Measurements from ENCODE around the gene LRRC4C. TPM values are rescaled to one million over a fixed set of nuclear protein-coding genes. Genes with fewer than 3 reads are reported as not detected.

The LRRC4C gene
- total RNA-seq, 1 experiment from 2014 or later, result 0.13 TPM

DNA sequence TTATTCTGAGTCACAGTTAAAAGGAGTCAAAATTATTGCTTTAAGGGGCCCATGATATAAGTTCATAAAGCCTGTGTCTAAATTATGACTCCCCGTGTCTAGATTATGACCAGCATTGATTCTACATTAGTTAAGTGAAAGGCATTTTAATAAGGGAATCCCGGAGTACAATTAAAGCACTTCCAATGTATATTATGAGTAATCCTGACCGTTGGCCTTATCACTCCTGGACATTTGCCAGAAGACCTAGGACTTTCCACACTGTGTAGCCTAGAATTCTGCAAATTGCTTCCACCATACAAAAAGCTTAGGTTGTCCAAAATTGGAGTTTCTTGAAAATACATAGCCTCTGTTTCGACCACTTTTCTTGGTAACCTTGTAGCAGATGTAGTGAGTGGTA is 1292.6 kb downstream of the LRRC4C start:
- H2AFZ ChIP-seq (ENCODE audit: low read length), result no peak overlapping the region
- H2BK5ac ChIP-seq (ENCODE audit: insufficient read length, low read length), result no peak overlapping the region
- H3K4me1 ChIP-seq (ENCODE audit: insufficient read depth, low read length), result peaks cover 4% of the 10 kb centered on the region; the same call in 1 of the 2 replicates
- no peak overlapping the region for H2BK20ac ChIP-seq (ENCODE audit: low read depth, low read length, poor library complexity, severe bottlenecking)
- no peak overlapping the region for H2BK12ac ChIP-seq (ENCODE audit: insufficient read length, low read depth, low read length)
- H3K9ac ChIP-seq (ENCODE audit: extremely low read depth, insufficient read length, low read length), result no peak overlapping the region
- Mint-ChIP-seq H3K4me3 (no peak overlapping the region), H3K4me1 (peaks cover 13% of the 10 kb centered on the region in 2 experiments), H3K27ac (no peak overlapping the region), H3K9me3 (peaks cover 3 to 6% of the 10 kb centered on the region in 2 experiments; a peak in 1 of 5 replicates), H3K27me3 (ENCODE audit: low read depth) (no peaks in the 10 kb centered on the region), H3K36me3 (ENCODE audit: insufficient read depth in 1 of 3, low read depth in 3 of 3) (peaks cover 0 to 3% (median 0%) of the 10 kb centered on the region in 3 experiments; a peak in 1 of 7 replicates)
- H4K5ac ChIP-seq (ENCODE audit: insufficient read length, low read depth, low read length), result no peak overlapping the region
- no peaks in the 10 kb centered on the region for H4K20me1 ChIP-seq (ENCODE audit: control insufficient read depth, insufficient read depth, insufficient read length)
- DNase-seq, result no peak
- WGBS (ENCODE audit: extremely low coverage, insufficient read length, low lambda C conversion rate), result no CpG with 5 or more reads among the region's 4 CpGs
- no peaks in the 10 kb centered on the region for H3K79me2 ChIP-seq (ENCODE audit: insufficient read depth, low read length)
- no peak overlapping the region for H3K56ac ChIP-seq (ENCODE audit: insufficient read length, low read depth, low read length)
- H3T11ph ChIP-seq (ENCODE audit: low read length), result no peak overlapping the region
- H2AK5ac ChIP-seq (ENCODE audit: insufficient read length, low read length), result no peak overlapping the region
- no peak overlapping the region for H3K4me2 ChIP-seq (ENCODE audit: insufficient read depth, insufficient read length, low read length)
- no peak overlapping the region for H2BK120ac ChIP-seq (ENCODE audit: low read depth, low read length, poor library complexity, severe bottlenecking)
- H3K23me2 ChIP-seq (ENCODE audit: insufficient read length, low read depth, low read length, poor library complexity, severe bottlenecking), result no peaks in the 10 kb centered on the region
- no peak overlapping the region for H4K8ac ChIP-seq (replicated peaks; ENCODE audit: insufficient read length, low read depth, low read length)
- H3K23ac ChIP-seq (ENCODE audit: insufficient read length, low read depth, low read length), result no peak overlapping the region
- H3K9me3 ChIP-seq (ENCODE audit: control insufficient read depth, low read depth, low read length), result no peaks in the 10 kb centered on the region
- no peaks in the 10 kb centered on the region for H3K27me3 ChIP-seq (ENCODE audit: insufficient read depth, low read length)
- no peak overlapping the region for H3K18ac ChIP-seq (ENCODE audit: insufficient read length, low read depth, low read length)
- H2BK15ac ChIP-seq (ENCODE audit: low read depth, low read length), result no peak overlapping the region
- no peak overlapping the region for H3K4ac ChIP-seq (ENCODE audit: low read depth, low read length)
- TF ChIP-seq, protein P1, sequence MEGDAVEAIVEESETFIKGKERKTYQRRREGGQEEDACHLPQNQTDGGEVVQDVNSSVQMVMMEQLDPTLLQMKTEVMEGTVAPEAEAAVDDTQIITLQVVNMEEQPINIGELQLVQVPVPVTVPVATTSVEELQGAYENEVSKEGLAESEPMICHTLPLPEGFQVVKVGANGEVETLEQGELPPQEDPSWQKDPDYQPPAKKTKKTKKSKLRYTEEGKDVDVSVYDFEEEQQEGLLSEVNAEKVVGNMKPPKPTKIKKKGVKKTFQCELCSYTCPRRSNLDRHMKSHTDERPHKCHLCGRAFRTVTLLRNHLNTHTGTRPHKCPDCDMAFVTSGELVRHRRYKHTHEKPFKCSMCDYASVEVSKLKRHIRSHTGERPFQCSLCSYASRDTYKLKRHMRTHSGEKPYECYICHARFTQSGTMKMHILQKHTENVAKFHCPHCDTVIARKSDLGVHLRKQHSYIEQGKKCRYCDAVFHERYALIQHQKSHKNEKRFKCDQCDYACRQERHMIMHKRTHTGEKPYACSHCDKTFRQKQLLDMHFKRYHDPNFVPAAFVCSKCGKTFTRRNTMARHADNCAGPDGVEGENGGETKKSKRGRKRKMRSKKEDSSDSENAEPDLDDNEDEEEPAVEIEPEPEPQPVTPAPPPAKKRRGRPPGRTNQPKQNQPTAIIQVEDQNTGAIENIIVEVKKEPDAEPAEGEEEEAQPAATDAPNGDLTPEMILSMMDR (conservative IDR thresholded peaks at IDR 0.05), result no peak
- H3K79me1 ChIP-seq (ENCODE audit: insufficient read depth, low read depth, low read length, poor library complexity, severe bottlenecking), result no peaks in the 10 kb centered on the region
- no peak overlapping the region for H4K91ac ChIP-seq (ENCODE audit: insufficient read length, low read depth, low read length)
- H3K14ac ChIP-seq (ENCODE audit: insufficient read depth, low read length), result no peak overlapping the region
- H3K27ac ChIP-seq (ENCODE audit: insufficient read length, low read depth, low read length), result no peak overlapping the region

All from H9 (cell line).